Activated T-cell treated with anti-CD3 and anti-CD28 coated beads, Interleukin-2, amount 50 U/mL, for 24 hours (primary cell): ENCODE measurements around the gene KPTN.

Experiments
- DNase-seq: peaks from one replicate; pipeline ENCODE4 v3.0.0-alpha.2; 2020
- H3K27ac Mint-ChIP-seq: 2 replicates; pipeline ENCODE4 v1.8.0; 2020; ENCODE audit warnings: mild to moderate bottlenecking, mixed read lengths
- H3K27me3 Mint-ChIP-seq: 2 replicates; pipeline ENCODE4 v1.8.0; 2020; ENCODE audit warnings: mixed read lengths
- H3K36me3 Mint-ChIP-seq: 2 replicates; pipeline ENCODE4 v1.8.0; 2020; ENCODE audit warnings: low read depth, mixed read lengths
- H3K4me1 Mint-ChIP-seq: 2 replicates; pipeline ENCODE4 v1.8.0; 2020; ENCODE audit warnings: low read depth, mixed read lengths
- H3K4me3 Mint-ChIP-seq: 2 replicates; pipeline ENCODE4 v1.8.0; 2020; ENCODE audit warnings: mild to moderate bottlenecking, moderate library complexity, mixed read lengths
- H3K9me3 Mint-ChIP-seq: 2 replicates; pipeline ENCODE4 v1.8.0; 2020; ENCODE audit warnings: mixed read lengths

KPTN gene

GRCh38 chr19:47471733-47472457 lies 12.1 kb downstream of the KPTN start, which contains the start of gene SLC8A2:
Gene SLC8A2, minus strand, starts transcription at chr19:47471893. Its CDS starts 5,490 bp downstream, at chr19:47466403.
- H3K9me3 Mint-ChIP-seq, result no peaks in the 10 kb centered on the region
- no peak within 1 kb of the TSS for H3K4me3 Mint-ChIP-seq
- DNase-seq, result peak; percentile 61
- no peaks in the 10 kb centered on the region for H3K36me3 Mint-ChIP-seq
- no peak within 1 kb of the TSS for H3K27ac Mint-ChIP-seq
- H3K4me1 Mint-ChIP-seq, result peaks cover 10% of the 10 kb centered on the region
- H3K27me3 Mint-ChIP-seq, result peaks cover 60% of the 10 kb centered on the region

DNA sequence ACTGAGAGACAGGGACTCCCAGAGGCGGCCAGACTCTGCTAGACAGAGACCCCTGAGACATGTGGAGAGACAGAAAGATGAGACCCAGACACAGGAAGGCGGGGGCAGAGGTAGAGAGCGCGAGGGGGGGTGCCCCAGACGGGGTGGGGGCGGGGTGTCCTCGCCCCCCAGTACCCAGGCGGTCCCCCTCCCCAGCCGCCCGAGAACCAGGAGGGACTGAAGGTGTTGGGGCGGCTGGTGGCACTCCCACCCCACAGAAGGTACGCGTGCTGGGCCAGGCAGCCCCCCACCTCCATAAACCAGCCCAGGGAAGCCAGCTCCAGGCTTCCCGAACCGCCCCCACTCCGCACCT lies 12.7 kb downstream of the KPTN start:
- no peaks in the 10 kb centered on the region for H3K36me3 Mint-ChIP-seq
- H3K27ac Mint-ChIP-seq, result no peak overlapping the region
- no peak overlapping the region for H3K4me3 Mint-ChIP-seq
- peaks cover 10% of the 10 kb centered on the region for H3K4me1 Mint-ChIP-seq
- H3K27me3 Mint-ChIP-seq, result peaks cover 64% of the 10 kb centered on the region
- DNase-seq, result no peak
- H3K9me3 Mint-ChIP-seq, result no peaks in the 10 kb centered on the region

DNA sequence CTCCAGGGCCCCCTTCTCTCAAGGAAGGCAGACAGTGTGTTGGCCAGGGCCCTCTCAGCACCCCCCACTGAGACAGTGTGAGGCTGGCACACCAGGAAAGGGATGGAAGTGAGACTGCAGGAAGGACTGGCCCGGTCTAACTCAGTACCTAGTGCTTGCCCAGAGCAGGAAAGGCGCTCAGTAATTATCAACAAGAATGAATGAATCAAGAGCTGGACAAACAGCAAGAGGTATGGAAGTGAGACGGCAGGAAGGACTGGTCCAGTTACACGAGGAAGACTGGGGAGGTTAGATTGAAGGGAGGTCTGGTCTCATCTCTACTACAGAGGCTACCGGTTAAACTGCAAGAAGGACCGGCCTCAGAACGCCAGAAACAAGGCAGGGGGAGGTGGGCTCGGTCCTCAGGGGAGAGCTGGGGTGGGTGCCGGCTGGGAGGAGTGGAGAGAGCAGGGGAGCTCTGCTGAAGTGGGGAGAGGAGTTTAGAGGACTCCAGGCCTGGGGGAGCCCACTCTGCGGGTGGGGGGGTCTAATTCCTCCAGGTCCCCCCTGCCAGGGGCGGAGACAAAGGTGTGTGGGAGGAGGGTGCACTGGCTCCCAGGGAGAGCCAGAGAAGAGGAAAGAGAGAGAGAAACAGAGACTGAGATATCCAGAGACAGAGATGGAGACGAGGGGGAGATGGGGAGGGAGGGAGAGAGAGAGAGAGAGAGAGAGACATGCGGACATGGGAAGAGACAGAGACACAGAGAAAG lies 13.4 kb downstream of the KPTN start:
- H3K27me3 Mint-ChIP-seq, result peaks cover 70% of the 10 kb centered on the region
- no peak overlapping the region for H3K27ac Mint-ChIP-seq
- peaks cover 10% of the 10 kb centered on the region for H3K4me1 Mint-ChIP-seq

GRCh38 chr19:47469719-47470118 lies 14.3 kb downstream of the KPTN start:
- H3K9me3 Mint-ChIP-seq, result no peaks in the 10 kb centered on the region

More for the DNA sequence above, 13.4 kb downstream of the KPTN start:
- DNase-seq, result no peak
- Mint-ChIP-seq H3K36me3 (no peaks in the 10 kb centered on the region), H3K4me3 (no peak overlapping the region), H3K9me3 (no peaks in the 10 kb centered on the region)

GRCh38 chr19:47469363-47469700 lies 14.7 kb downstream of the KPTN start:
- H3K4me1 Mint-ChIP-seq, result peaks cover 10% of the 10 kb centered on the region
- H3K9me3 Mint-ChIP-seq, result no peaks in the 10 kb centered on the region
- peaks cover 81% of the 10 kb centered on the region for H3K27me3 Mint-ChIP-seq
- H3K36me3 Mint-ChIP-seq, result no peaks in the 10 kb centered on the region
- DNase-seq, result no peak
- no peak overlapping the region for H3K4me3 Mint-ChIP-seq
- no peak overlapping the region for H3K27ac Mint-ChIP-seq

More at GRCh38 chr19:47469719-47470118, 14.3 kb downstream of the KPTN start:
- no peaks in the 10 kb centered on the region for H3K36me3 Mint-ChIP-seq
- H3K27ac Mint-ChIP-seq, result no peak overlapping the region
- H3K27me3 Mint-ChIP-seq, result peaks cover 77% of the 10 kb centered on the region
- no peak for DNase-seq
- peaks cover 10% of the 10 kb centered on the region for H3K4me1 Mint-ChIP-seq
- no peak overlapping the region for H3K4me3 Mint-ChIP-seq

GRCh38 chr19:47467914-47468313 lies 16.1 kb downstream of the KPTN start:
- Mint-ChIP-seq H3K4me3 (no peak overlapping the region), H3K4me1 (peaks cover 10% of the 10 kb centered on the region), H3K9me3 (no peaks in the 10 kb centered on the region), H3K36me3 (no peaks in the 10 kb centered on the region), H3K27me3 (peaks cover 73% of the 10 kb centered on the region), H3K27ac (no peak overlapping the region)
- no peak for DNase-seq

DNA sequence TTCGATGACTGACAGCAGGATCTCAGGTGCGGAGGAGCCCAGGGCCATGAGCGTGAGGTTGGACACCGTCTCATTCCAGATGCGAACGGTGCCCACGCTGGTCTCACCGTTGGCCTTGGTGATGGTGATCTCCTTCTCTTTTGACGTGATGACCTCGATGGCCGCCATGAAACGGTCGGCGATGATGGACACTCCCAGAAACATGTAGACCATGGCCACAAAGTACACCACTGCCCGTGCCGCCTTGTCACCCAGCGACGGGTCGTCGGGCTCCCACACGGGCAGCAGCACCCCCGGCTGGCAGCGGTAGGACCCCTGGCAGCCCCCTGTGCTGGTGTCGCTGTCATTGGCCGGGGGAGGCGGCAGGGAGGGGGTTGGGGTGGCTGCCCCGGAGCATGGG lies 18.1 kb downstream of the KPTN start:
- Mint-ChIP-seq H3K27me3 (peaks cover 66% of the 10 kb centered on the region), H3K27ac (no peak overlapping the region)

GRCh38 chr19:47464675-47465419 lies 19.2 kb downstream of the KPTN start:
- H3K4me1 Mint-ChIP-seq, result no peaks in the 10 kb centered on the region
- peaks cover 58% of the 10 kb centered on the region for H3K27me3 Mint-ChIP-seq
- no peak overlapping the region for H3K4me3 Mint-ChIP-seq
- DNase-seq, result no peak
- no peaks in the 10 kb centered on the region for H3K9me3 Mint-ChIP-seq
- H3K36me3 Mint-ChIP-seq, result no peaks in the 10 kb centered on the region
- H3K27ac Mint-ChIP-seq, result no peak overlapping the region

More for the DNA sequence above, 18.1 kb downstream of the KPTN start:
- Mint-ChIP-seq H3K4me1 (peaks cover 3% of the 10 kb centered on the region), H3K9me3 (no peaks in the 10 kb centered on the region), H3K36me3 (no peaks in the 10 kb centered on the region), H3K4me3 (no peak overlapping the region)
- DNase-seq, result no peak

GRCh38 chr19:47461876-47462275 lies 22.1 kb downstream of the KPTN start:
- Mint-ChIP-seq H3K4me3 (no peak overlapping the region), H3K27ac (no peak overlapping the region), H3K9me3 (no peaks in the 10 kb centered on the region)

DNA sequence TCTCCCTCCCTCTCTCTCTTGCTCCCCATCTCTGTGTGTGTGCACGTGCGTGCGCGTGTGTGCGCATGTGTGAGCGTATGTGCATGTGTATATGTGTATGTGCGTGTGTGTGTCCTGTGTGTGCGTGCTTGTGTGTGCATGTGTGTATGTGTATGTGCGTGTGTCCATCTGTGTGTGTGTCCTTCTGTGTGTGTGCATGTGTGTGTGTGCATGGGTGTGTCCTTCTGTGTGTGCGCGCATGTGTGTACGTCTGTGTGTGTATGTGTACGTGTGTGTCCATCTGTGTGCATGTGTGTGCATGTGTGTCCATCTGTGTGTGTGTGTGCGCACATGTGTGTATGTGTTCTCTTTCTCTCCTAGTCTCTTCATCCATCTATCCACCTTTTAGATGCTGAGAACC lies 24.5 kb downstream of the KPTN start:
- H3K27me3 Mint-ChIP-seq, result peaks cover 32% of the 10 kb centered on the region
- no peak overlapping the region for H3K4me3 Mint-ChIP-seq
- no peak for DNase-seq
- no peak overlapping the region for H3K27ac Mint-ChIP-seq
- peaks cover 2% of the 10 kb centered on the region for H3K4me1 Mint-ChIP-seq
- peaks cover 9% of the 10 kb centered on the region for H3K9me3 Mint-ChIP-seq
- H3K36me3 Mint-ChIP-seq, result no peaks in the 10 kb centered on the region

More at GRCh38 chr19:47461876-47462275, 22.1 kb downstream of the KPTN start:
- DNase-seq, result no peak
- H3K4me1 Mint-ChIP-seq, result peaks cover 2% of the 10 kb centered on the region
- H3K27me3 Mint-ChIP-seq, result peaks cover 30% of the 10 kb centered on the region
- H3K36me3 Mint-ChIP-seq, result no peaks in the 10 kb centered on the region

GRCh38 chr19:47458672-47459071 lies 25.3 kb downstream of the KPTN start:
- Mint-ChIP-seq H3K27ac (no peak overlapping the region), H3K27me3 (peaks cover 36% of the 10 kb centered on the region), H3K36me3 (no peaks in the 10 kb centered on the region), H3K4me3 (no peak overlapping the region), H3K4me1 (peaks cover 2% of the 10 kb centered on the region), H3K9me3 (peaks cover 9% of the 10 kb centered on the region)
- no peak for DNase-seq

DNA sequence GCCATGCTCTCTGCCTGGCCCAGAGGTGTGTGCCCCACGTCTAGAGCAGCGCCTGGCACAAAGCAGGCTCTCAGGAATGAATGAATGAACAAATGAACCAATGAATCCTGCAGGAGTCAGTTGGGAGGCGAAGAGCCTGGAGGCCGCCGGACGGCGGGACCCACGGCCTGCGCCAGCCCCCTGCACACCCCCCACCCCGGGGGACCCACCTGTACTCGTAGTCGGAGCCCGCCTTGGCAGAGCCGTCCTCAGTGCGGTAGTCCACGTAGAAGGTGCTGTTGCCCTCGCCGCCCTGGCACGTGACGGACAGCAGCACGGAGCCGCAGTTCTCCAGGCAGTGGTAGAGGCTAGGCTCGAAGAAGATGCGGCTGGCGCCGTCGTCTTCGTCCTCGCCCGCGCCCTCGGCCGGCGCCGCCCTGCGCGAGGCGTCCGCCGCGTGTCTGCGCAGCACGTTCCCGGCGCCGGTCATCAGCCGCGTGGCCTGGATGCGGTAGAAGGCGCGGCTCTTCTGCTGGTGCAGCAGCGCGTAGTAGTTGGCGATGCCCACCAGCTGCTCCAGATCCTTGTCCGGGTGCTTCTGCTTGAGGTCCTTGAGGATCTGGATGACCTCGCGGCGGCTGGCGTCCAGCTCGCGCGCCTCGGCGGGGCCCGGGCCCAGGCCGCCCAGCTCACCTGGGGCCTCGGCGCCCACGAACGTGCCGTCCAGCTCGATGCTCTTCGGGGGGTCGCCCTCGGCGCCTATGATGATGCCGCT lies 27.1 kb downstream of the KPTN start:
- DNase-seq, result no peak
- peaks cover 35% of the 10 kb centered on the region for H3K27me3 Mint-ChIP-seq
- no peaks in the 10 kb centered on the region for H3K36me3 Mint-ChIP-seq
- no peak overlapping the region for H3K4me3 Mint-ChIP-seq
- H3K9me3 Mint-ChIP-seq, result peaks cover 9% of the 10 kb centered on the region
- peaks cover 2% of the 10 kb centered on the region for H3K4me1 Mint-ChIP-seq
- H3K27ac Mint-ChIP-seq, result no peak overlapping the region

DNA sequence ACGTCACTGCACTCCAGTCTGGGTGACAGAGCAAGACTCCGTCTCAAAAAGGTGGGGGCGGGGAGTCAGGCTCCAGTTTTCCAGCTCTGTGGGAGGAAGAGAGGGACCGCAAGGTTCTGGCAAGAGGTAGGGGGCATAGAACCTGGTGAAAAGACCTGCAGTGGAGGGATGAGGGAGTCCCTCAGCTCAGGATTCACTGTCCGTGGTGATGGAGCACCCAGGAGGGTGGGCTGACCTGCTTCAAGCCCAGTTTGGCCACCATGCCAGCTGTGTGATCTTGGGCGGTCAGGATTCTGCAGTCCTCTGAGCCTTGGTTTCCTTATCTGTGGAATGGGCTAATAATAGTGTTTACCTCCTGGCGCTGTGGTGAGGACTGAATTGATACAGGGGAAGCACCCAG lies 33.5 kb downstream of the KPTN start:
- Mint-ChIP-seq H3K27me3 (peaks cover 67% of the 10 kb centered on the region), H3K27ac (no peak overlapping the region), H3K4me3 (no peak overlapping the region), H3K9me3 (peaks cover 2% of the 10 kb centered on the region), H3K36me3 (no peaks in the 10 kb centered on the region), H3K4me1 (peaks cover 17% of the 10 kb centered on the region)
- no peak for DNase-seq

GRCh38 chr19:47448360-47448727 lies 35.7 kb downstream of the KPTN start:
- Mint-ChIP-seq H3K4me1 (peaks cover 34% of the 10 kb centered on the region), H3K27me3 (peaks cover 72% of the 10 kb centered on the region), H3K4me3 (no peak overlapping the region)

More at GRCh38 chr19:47448360-47448727, 35.7 kb downstream of the KPTN start:
- no peaks in the 10 kb centered on the region for H3K36me3 Mint-ChIP-seq
- H3K27ac Mint-ChIP-seq, result no peak overlapping the region
- no peaks in the 10 kb centered on the region for H3K9me3 Mint-ChIP-seq
- no peak for DNase-seq
